ENCODE measurements around the gene GXYLT2.

GRCh38 chr3:72839057-72839456 lies 48.8 kb upstream of the GXYLT2 start:
- TF ChIP-seq CTCF (conservative IDR thresholded peaks at IDR 0.05 in 1 of 2, IDR thresholded peaks at IDR 0.05 in 1 of 2; ENCODE audit: low read depth in 1 of 2, low read length in 2 of 2) (no peak), EZH2 (IDR thresholded peaks at IDR 0.05; ENCODE audit: low read length, missing control alignments) (no peak)
